ENCODE data around the gene COG1. TPM values are rescaled to one million over a fixed set of nuclear protein-coding genes. Genes with fewer than 3 reads are reported as not detected.

The COG1 gene
- total RNA-seq, 2 experiments from 2014 or later = 29.2 to 32.5 TPM

- Mint-ChIP-seq H3K36me3 (ENCODE audit: low read depth) (no peaks in the 10 kb centered on the region), H3K4me1 (peaks cover 5% of the 10 kb centered on the region), H3K27ac (no peak overlapping the region), H3K9me3 (no peaks in the 10 kb centered on the region), H3K4me3 (no peak overlapping the region), H3K27me3 (no peaks in the 10 kb centered on the region)
- no peak for DNase-seq
- ChIA-PET CTCF (interaction anchor here (0.6 to 1.4 kb wide), 2 partner anchors 15 to 56 kb away, joined by 3 read pairs; no protein-coding TSS in a partner anchor), POLR2A (no interaction called here)
These were observed 10.1 kb upstream of the COG1 start for GRCh38 chr17:73182616-73183310.

GRCh38 chr17:73184136-73184993, 8.5 kb upstream of the COG1 start:
- no peak for DNase-seq
- Mint-ChIP-seq H3K4me3 (no peak overlapping the region), H3K9me3 (no peaks in the 10 kb centered on the region), H3K27me3 (no peaks in the 10 kb centered on the region), H3K36me3 (ENCODE audit: low read depth) (peaks cover 2% of the 10 kb centered on the region), H3K4me1 (peaks cover 5% of the 10 kb centered on the region), H3K27ac (no peak overlapping the region)
- ChIA-PET CTCF (interaction anchor here (1.2 to 1.4 kb wide), 2 partner anchors 457 to 625 kb away, joined by 3 read pairs; no protein-coding TSS in a partner anchor), POLR2A (interaction anchor here (0.6 kb wide), 1 partner anchor 197 kb away, joined by 8 read pairs; no protein-coding TSS in a partner anchor)

GRCh38 chr17:73186283-73187050, 6.4 kb upstream of the COG1 start:
- no peak overlapping the region for H3K4me3 Mint-ChIP-seq
- H3K27me3 Mint-ChIP-seq = no peaks in the 10 kb centered on the region
- ChIA-PET POLR2A (no interaction called here), CTCF (interaction anchor here (0.6 to 1.3 kb wide), 4 partner anchors 15 to 183 kb away, joined by 3 to 4 read pairs (median 3); partner anchors contain the start of gene SSTR2)
- peaks cover 18% of the 10 kb centered on the region for H3K4me1 Mint-ChIP-seq
- H3K27ac Mint-ChIP-seq = no peak overlapping the region
- DNase-seq = no peak
- H3K9me3 Mint-ChIP-seq = no peaks in the 10 kb centered on the region
- H3K36me3 Mint-ChIP-seq (ENCODE audit: low read depth) = peaks cover 2% of the 10 kb centered on the region

GRCh38 chr17:73187203-73187769, 5.6 kb upstream of the COG1 start:
- Mint-ChIP-seq H3K27me3 (no peaks in the 10 kb centered on the region), H3K4me3 (no peak overlapping the region), H3K27ac (no peak overlapping the region), H3K36me3 (ENCODE audit: low read depth) (peaks cover 2% of the 10 kb centered on the region), H3K9me3 (no peaks in the 10 kb centered on the region), H3K4me1 (peaks cover 23% of the 10 kb centered on the region)
- DNase-seq = no peak
- CTCF ChIA-PET = interaction anchor here (0.6 to 1.1 kb wide), 3 partner anchors 44 to 182 kb away, joined by 3 to 4 read pairs (median 3); no protein-coding TSS in a partner anchor
- POLR2A ChIA-PET = no interaction called here

- CTCF ChIA-PET = interaction anchor here (0.8 to 1.1 kb wide), 2 partner anchors 32 to 45 kb away, joined by 3 read pairs; no protein-coding TSS in a partner anchor
- peaks cover 2% of the 10 kb centered on the region for H3K36me3 Mint-ChIP-seq (ENCODE audit: low read depth)
These were observed 4.8 kb upstream of the COG1 start for GRCh38 chr17:73188011-73188410.

GRCh38 chr17:73189417-73190099, 3.3 kb upstream of the COG1 start:
- peaks cover 2% of the 10 kb centered on the region for H3K36me3 Mint-ChIP-seq (ENCODE audit: low read depth)
- H3K4me1 Mint-ChIP-seq = peaks cover 30% of the 10 kb centered on the region
- no peak for DNase-seq
- ChIA-PET POLR2A (interaction anchor here (0.6 kb wide), 1 partner anchor 462 kb away, joined by 3 read pairs; no protein-coding TSS in a partner anchor), CTCF (interaction anchor here (0.6 to 1.0 kb wide), 4 partner anchors 60 to 676 kb away, joined by 3 to 6 read pairs (median 3); no protein-coding TSS in a partner anchor)
- no peak overlapping the region for H3K4me3 Mint-ChIP-seq
- no peaks in the 10 kb centered on the region for H3K9me3 Mint-ChIP-seq
- H3K27ac Mint-ChIP-seq = no peak overlapping the region
- H3K27me3 Mint-ChIP-seq = no peaks in the 10 kb centered on the region

More at GRCh38 chr17:73188011-73188410, 4.8 kb upstream of the COG1 start:
- POLR2A ChIA-PET = no interaction called here
- Mint-ChIP-seq H3K4me3 (no peak overlapping the region), H3K27ac (no peak overlapping the region), H3K9me3 (no peaks in the 10 kb centered on the region), H3K27me3 (no peaks in the 10 kb centered on the region), H3K4me1 (peaks cover 24% of the 10 kb centered on the region)
- DNase-seq = no peak

- Mint-ChIP-seq H3K36me3 (ENCODE audit: low read depth) (peaks cover 9% of the 10 kb centered on the region), H3K4me3 (peak overlapping the region; percentile 91), H3K27ac (peak overlapping the region; percentile 98), H3K4me1 (peaks cover 31% of the 10 kb centered on the region), H3K27me3 (no peaks in the 10 kb centered on the region), H3K9me3 (no peaks in the 10 kb centered on the region)
- ChIA-PET CTCF (interaction anchor here (0.8 to 1.6 kb wide), 9 partner anchors 9 to 635 kb away, joined by 3 to 6 read pairs (median 3); a partner anchor contains a TSS), POLR2A (interaction anchor here (0.7 kb wide), 2 partner anchors 46 to 757 kb away, joined by 3 to 9 read pairs; no protein-coding TSS in a partner anchor)
- peak; percentile 79 for DNase-seq
These were observed 1.2 kb upstream of the COG1 start for GRCh38 chr17:73191443-73192205.

GRCh38 chr17:73192206-73192893, 505 bp upstream of the COG1 start:
- Mint-ChIP-seq H3K9me3 (no peaks in the 10 kb centered on the region), H3K36me3 (ENCODE audit: low read depth) (peaks cover 16% of the 10 kb centered on the region), H3K27me3 (no peaks in the 10 kb centered on the region), H3K4me3 (peak overlapping the region; percentile 91), H3K4me1 (peaks cover 31% of the 10 kb centered on the region), H3K27ac (peak overlapping the region; percentile 98)
- POLR2A ChIA-PET = no interaction called here
- DNase-seq = peak; percentile 63
- CTCF ChIA-PET = interaction anchor here (0.8 to 1.6 kb wide), 6 partner anchors 8 to 636 kb away, joined by 3 to 6 read pairs (median 3); a partner anchor contains a TSS

- peak overlapping the region; percentile 61 for H3K4me3 Mint-ChIP-seq
- CTCF ChIA-PET = interaction anchor here (0.6 to 0.7 kb wide), 2 partner anchors 11 to 18 kb away, joined by 3 to 5 read pairs; no protein-coding TSS in a partner anchor
- H3K27ac Mint-ChIP-seq = peak overlapping the region; percentile 41
- POLR2A ChIA-PET = no interaction called here
- H3K27me3 Mint-ChIP-seq = no peaks in the 10 kb centered on the region
- no peak for DNase-seq
- H3K9me3 Mint-ChIP-seq = no peaks in the 10 kb centered on the region
- H3K36me3 Mint-ChIP-seq (ENCODE audit: low read depth) = peaks cover 36% of the 10 kb centered on the region
- peaks cover 31% of the 10 kb centered on the region for H3K4me1 Mint-ChIP-seq
These were observed 1.8 kb downstream of the COG1 start for GRCh38 chr17:73194514-73195222.

- H3K4me1 Mint-ChIP-seq = peaks cover 17% of the 10 kb centered on the region
- H3K4me3 Mint-ChIP-seq = no peak overlapping the region
- H3K36me3 Mint-ChIP-seq (ENCODE audit: low read depth) = peaks cover 55% of the 10 kb centered on the region
- CTCF ChIA-PET = interaction anchor here (0.7 to 1.3 kb wide), 2 partner anchors 13 to 30 kb away, joined by 3 read pairs; no protein-coding TSS in a partner anchor
- H3K27me3 Mint-ChIP-seq = no peaks in the 10 kb centered on the region
- H3K9me3 Mint-ChIP-seq = no peaks in the 10 kb centered on the region
- no peak for DNase-seq
- POLR2A ChIA-PET = no interaction called here
- H3K27ac Mint-ChIP-seq = no peak overlapping the region
These were observed 3.6 kb downstream of the COG1 start for GRCh38 chr17:73196500-73196899.

Data from activated CD4-positive, alpha-beta T cell treated with anti-CD3 and anti-CD28 coated beads, Interleukin-2, amount 10 ng/mL, durations not matched to agents 7 days and 5 days (primary cell).